CD4-positive, alpha-beta T cell treated with Interleukin-2 at 100 ng/mL for 4 hours (primary cell): ENCODE results near the gene FLT1.

ENCODE experiments used
- DNase-seq: peaks from one replicate; pipeline ENCODE4 v3.0.0-alpha.2; 2020; ENCODE audit warnings: low spot score

The FLT1 gene

DNA sequence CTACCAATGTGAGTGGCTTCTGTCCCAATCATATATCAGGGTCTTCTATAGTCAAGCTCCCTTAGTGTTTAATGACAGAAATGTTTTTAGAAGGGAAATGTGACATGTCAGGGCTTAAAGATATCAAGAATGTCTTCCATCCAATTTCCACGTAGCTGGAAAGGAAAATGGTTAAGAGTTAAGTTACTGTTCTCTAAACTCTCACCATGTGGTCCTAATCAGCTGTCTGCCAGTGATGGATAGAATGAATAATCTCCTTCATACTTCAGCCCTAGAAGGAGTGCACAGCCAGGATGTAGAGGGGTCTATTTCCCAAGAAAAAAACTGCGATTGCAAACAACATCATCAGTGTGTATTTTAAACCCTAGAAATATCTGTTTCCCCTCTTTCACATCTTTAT lies 36.3 kb downstream of the FLT1 start:
- no peak for DNase-seq

DNA sequence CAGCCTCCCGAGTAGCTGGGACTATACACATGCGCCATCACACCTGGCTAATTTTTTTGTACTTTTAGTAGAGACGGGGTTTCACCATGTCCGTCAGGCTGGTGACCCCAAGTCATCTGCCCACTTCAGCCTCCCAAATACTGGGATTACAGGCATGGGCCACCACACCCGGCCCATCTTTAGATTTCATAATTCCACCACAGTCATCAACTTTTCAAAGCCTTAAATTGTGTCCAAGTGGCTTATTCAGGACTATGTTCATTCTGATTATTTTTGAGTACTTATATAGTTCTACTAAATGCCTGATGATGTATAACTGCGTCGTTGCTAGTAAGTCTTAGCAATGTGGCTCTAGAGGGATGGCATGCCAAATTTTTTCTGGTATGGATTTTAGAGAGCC lies 36.9 kb downstream of the FLT1 start:
- DNase-seq, result no peak

DNA sequence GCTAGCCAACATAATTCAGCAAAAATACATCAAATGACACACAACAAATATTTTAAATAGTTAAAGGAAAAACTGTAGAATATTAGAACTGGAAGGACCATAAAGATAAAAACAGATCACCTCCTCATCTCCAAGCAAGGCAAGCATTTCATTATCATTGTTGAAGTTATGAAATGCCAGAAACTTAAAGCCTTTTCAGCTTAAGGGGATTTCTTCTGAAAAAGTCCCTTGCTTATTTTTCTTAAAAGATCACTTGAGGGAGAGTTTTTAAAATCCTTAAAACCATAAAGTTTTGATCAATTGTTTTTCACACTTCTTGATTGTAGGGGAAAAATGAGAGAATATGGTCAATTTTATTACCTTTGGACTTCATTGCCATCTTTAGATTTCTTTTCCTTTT lies 37.4 kb downstream of the FLT1 start:
- no peak for DNase-seq

DNA sequence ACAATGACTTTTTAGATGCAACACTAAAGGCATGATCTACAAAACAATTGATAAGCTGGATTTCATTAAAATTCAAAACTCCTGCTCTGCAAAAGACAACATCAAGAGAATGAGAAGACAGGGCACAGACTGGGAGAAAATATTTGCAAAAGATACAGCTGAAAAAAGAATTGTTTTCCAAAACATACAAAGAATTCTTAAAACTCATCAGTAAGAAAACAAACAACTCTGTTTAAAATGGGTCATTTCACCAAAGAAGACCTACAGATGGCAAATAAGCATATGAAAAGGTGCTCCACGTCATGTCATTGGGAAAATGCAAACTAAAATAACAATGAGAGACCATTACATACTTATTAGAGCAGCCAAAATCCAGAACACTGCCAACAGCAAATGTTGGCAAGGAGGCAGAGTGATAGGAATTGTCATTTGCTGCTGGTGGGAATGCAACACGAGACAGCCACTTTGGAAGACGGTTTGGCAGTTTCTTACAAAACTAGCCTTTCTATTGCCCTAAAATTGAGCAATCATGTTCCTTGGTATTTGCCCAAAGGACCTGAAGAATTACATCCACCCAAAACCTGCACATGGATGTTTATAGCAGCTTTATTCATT lies 39.2 kb downstream of the FLT1 start:
- DNase-seq, result no peak

DNA sequence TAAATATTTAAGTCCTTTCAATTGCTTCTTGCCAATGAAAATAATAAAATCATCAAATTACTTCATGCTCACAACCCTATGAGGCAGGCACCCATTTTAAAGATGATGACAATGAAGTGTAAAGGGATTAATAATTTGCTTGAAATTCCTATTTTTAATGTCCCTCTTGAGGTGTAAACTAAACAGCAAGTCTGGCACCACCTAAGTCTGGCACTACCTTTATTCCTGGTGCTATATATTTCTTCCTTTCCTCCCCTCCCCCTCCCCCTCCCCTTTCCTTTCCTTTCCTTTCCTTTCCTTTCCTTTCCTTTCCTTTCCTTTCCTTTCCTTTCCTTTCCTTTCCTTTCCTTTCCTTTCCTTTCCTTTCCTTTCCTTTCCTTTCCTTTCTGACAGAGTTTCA lies 42.2 kb downstream of the FLT1 start:
- DNase-seq, result no peak

DNA sequence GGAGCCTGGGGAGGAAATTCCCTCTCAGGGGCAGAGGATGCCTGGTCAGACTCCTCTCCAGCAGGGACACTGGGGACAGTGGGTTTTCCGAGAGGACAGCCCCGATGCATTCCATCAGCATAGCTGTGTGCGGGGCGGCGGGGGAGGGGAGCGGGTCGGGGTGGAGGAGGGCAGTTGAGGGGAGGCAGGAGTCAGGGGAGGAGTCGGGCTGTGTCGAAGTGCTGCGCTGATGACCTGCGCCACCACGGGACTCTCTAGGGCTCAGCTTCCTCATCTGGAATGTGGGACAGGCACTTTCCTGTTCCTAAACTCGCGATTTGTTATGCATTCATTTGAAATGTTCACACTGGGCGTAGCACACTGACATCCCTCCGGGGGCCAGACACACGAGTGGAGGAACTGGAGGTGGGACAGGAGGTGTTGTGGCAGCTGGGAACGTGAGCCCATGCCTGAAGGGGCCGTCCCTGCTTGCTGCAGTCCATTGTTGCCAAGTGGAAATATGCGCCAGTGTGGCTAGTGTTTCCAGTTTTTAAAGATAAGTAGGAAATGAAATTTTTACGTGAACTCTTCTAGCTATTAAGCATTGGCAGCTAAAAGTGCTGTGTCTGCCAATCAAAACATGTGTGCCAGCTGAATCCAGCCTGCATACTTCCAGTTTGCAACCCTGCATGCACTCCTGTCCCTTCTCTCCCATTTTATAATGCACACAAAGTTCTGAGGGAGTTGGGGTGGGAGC lies 43.3 kb downstream of the FLT1 start:
- no peak for DNase-seq

DNA sequence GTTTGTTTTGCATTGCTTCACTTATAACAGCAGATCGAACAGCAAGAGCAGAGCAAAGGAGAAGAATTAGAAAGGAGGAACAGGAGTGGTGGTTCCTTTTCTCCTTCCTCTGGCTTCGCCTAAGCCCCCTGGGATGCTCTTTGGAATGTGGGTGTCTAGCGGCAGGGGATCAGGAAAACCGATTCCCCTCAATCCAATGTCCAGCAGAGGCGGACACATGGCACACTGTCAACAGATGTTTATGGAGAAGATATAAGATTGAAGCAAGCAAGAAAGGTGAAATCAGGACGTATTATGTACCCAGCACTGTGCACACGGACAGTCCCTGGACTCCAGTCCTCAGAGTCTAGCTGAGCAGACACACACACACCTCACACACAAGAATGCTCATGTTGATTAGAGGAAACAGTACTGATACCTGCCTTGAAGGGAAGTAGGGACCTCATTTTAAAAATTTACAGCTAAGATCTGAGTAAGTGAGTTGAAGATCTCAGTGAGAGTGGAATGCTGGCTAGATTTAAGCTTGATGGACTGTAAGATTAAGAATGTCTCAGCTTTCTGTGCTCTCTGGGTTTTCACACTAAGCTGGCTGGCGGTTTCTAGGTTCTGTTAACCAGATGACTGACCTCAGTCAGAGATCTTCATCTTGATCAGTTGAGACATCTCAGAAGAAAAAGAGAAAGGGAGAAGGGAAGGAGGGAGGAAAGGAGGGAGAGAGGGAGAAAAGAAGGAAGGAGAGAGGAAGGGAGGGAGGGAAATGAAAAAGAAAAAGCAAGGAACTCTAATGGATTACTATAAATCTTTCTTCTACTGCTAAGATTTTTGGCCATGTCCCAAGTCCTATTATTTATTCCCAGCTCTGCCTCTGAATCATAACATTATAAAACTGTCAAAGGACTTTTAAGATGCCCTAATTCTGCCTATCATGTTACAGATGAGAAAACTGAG lies 44.8 kb downstream of the FLT1 start:
- no peak for DNase-seq

DNA sequence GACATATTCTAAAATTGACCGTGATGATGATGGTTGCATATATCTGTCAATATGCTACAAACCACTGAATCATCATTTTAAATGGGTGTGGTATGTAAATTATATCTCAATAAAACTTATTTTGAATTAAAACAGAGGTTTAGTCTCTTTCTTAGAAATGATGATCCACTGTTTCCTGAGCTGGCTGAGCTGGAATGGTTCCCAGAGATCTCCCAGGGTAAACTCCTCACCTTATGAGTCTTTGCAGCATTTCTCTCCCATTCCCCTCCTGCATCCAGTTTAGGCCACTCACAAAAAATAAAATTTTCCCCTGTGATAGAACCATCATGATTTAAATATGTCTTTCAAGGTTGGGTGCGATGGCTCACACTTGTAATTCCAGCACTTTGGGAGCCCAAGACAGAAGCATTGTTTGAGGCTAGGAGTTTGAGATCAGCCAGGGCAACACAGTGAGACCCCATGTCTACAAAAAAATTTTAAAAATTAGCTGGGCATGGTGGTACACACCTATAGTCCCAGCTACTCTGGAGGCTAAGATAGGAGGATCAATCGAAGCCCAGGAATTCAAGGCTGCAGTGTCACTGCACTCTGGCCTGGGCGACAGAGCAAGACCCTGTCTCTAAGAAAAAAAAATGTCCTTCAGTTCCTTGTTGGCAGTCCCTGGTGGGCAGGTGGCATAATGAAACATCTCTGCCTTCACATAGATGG lies 46.1 kb downstream of the FLT1 start:
- DNase-seq, result no peak

DNA sequence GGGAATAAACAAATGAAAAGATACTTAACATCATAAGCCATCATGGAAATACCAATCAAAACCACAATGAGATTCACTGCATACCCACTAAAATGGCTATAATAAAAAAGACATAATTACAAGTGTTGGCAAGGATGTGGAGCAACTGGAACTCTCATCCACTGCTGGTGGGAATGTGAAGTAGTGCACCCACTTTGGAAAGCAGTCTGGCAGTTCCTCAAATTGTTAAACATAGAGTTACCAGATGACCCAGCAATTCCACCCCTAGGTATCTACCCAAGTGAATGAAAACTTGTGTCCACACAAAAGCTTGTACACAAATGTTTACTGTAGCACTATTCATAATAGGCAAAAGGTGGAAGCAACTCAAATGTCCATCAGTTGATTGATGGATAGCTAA lies 46.9 kb downstream of the FLT1 start:
- DNase-seq, result no peak

DNA sequence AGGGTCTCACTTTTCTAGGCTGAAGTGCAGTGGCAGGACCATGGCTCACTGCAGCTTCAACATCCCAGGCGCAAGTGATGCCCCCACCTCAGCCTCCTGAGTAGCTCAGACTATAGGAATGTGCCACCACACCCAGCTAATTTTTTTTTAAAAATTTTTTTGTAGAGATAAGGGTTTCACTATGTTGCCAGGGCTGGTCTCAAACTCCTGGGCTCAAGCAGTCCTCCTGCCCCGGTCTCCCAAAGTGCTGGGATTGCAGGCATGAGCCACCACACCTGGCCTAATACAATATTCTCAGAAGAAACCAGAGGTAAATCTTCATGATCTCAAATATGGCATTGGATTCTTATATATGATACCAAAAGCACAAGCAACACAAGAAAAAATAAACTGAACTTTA lies 47.7 kb downstream of the FLT1 start:
- no peak for DNase-seq

DNA sequence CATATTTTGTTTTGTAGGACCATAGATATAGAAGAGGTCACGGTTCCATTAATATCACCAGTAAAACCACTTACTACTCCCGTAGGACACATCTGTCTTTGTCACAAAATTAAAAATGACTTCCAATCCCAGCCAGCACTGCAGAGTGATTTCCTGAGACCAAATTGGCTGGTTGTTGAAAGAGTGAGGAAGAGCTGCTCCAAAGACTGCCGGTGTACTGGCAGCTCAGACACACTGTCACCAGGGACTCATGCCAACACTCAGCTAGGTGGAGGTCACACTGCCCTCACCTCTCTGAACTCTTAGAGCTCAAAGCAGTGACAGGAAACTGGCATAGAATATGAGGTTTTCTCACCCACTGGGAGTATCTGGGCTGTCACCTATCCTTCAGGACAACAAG lies 52.1 kb downstream of the FLT1 start:
- no peak for DNase-seq

DNA sequence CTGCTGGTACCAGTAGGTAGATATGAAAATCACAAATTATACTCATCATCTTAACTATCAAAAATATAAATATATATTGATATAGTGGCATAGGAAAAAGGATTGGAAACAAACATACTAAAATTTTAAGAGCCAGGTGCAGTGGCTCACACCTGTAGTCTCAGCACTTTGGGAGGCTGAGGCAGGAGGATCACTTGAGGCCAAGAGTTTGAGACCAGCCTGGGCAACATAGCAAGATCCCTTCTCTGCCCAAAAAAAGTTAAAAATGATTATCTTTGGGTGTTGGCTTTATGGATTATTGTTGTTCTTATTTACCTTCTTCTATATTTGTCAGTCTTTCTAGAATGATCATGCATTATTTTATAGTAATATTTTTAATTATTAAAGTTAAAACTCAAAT lies 53.4 kb downstream of the FLT1 start:
- DNase-seq, result no peak

DNA sequence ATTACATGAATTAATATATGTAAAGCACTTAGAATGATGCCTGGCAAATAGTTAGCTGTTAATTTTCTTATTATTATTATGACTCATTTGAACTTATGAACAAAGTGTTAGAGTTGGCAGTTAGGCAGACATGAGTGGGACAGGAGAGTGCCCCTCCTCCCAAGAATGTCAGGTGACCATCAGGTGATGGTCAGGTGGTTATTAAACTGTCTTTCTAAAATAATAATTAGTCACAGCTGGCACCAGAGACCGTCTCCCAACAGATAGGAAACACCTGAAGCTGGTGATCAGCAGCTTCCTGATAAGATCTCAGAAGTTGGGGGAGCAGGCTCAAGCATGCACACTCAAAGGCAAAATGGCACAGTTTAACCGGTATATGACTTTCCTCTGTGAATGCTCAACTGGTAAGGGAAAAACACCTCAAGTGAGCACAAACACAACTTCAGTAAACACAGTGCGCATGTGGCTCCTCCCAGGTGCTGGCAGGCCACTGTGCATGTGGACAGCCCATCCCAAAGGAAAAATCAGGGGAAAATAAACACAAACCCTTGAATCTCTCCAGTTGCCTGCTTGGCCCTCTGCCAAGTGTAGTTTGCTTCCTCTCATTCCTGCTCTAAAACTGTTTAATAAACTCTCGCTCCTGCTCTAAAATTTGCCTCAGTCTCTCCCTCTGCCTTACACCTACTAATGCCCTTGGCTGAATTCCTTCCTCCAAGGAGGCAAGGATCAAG lies 54.0 kb downstream of the FLT1 start:
- DNase-seq, result no peak

DNA sequence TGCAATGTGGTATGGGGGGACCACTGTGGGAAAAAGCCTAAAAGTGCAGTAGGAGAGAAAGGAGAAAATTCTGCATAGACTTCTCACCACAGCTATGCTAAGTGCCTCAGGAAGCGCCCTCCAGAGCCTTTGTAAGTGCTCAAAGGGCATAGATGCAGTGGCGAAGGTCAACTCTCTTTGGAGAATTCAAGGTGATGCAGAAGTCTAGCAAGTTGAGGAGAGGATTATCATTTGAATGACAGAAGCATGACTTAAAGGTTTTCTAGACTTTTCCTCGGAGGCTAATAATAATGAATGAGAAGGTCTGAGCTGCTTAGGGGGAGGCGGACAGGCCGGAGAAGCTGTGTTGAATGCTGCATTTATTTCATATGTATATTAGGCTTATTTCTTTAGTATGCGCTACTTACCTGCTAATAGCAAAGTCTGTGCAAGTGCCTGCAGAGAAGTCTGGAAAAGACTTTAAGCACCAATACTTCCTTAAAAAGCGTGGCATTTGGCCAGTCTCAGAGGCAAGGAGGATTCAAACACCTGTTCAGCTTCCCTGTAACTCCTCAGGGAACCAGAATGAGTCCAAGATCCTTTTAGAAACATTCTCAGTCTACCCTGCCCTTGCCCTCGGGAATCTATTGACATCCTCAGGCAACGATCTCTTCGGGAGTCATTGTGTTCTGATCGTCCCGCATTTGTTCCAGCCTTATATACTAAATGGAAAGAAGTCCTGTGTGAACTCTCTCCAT lies 56.2 kb downstream of the FLT1 start:
- no peak for DNase-seq

DNA sequence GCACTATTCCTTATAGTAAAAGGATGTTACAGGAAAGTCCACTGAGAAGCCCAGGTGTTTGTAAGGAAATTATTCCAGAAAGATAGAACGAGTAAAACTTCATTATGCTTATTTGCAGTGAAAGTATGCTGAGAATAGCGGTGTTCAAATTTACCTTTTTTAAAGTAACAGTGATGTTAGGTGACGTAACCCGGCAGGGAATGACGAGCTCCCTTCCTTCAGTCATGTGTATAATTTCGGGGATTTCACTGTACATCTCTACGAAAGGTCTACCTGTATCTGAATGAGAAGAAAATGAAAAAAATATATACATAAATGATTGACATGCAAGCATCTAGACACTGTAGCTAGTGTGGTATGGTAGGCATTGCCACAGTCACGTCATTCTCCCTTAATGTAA lies 56.9 kb downstream of the FLT1 start:
- DNase-seq, result no peak

DNA sequence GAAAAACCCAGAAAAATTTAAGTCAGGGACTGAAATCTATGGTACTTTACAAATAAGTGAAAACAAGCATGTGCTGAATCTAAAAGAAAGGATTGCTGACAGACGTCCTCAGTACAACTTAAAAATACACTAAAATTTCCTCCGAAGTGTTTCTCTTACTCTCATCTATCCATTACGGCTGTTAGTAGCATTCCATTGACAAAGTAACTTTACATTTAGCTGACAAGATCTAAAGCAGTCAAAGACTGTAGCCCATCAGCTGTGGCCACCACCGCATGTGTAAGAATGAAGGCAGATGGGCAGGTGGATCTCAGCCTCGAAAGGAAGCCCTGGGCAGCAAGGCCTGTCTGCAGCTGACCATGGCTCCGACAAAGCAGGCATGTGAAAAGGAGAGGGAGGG lies 59.0 kb downstream of the FLT1 start:
- DNase-seq, result no peak

DNA sequence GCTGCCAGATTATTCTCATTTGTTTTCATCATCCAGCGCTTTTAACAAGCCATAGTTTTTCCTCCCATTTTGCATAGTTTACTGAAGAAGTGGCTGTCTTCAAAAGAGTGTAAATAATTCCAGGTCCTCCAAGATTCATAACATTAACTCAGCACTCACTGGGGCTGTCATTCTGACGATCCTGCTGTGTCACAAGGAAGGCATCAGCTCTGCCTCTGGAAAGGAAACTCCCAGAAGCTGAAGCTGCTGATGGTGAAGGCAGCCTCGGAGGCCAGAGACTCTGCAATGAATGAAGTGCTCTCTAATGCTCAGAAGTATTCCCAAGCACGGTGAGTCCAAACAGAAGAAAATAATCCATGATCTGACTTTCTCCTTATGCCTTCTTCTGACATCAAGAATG lies 60.0 kb downstream of the FLT1 start:
- DNase-seq, result no peak

DNA sequence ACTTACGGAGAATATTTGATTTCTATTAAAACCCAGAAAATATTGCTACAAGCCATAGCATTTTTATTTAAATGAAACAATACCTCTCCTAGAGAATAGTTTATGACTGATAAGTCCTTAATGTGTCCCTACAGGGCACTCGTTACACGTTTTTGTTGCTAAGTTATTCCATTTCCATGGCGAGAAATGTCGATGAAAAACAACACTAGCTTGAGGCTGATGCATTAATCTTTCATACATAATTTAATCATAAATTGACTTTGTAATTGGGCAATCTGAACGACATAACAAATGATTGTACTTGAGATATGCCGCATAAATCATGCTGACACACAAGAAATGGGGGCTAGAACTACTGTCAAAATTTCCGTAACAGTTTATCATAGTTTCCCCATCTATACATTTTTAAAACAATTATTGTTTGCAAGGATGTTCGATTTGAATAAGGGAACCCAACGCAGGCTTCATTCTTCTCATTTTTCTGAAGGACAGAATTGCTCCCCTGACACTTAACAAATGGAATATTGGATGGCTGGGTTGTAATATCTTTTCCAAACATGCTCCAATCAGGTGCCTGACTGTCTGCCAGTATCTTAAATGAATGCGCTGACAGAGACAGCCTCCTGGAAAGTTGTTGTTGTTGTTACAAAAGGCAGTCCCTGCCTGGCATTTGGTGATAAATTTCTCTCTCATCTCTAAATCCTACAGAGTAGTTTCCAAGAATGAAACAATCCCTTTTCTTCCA lies 61.9 kb downstream of the FLT1 start:
- DNase-seq, result no peak

DNA sequence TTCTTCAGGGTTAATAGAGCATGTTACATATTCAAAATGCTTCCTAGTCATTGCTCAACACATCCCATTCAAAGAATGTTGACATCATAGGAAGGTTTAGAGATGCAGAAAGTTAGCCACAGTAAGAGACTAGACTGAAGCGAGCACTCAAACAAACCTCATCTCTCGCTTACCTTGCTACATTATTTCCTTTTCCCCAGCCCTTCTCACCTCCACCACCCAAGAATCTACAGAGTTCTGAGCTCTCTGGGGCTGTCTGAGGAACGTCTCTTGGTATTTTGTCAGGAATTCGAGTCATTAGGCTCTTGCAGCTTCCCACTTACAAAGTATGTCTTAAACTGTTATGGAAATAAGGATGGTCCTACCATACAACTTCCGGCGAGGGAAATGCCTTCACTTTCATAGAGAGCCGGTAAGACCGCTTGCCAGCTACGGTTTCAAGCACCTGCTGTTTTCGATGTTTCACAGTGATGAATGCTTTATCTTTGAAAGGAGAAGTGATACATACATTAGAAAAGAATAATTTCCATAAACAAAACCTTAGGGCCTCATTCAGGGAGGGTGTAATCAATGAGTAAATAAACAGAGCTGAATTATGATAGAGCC lies 65.1 kb downstream of the FLT1 start:
- DNase-seq, result no peak

DNA sequence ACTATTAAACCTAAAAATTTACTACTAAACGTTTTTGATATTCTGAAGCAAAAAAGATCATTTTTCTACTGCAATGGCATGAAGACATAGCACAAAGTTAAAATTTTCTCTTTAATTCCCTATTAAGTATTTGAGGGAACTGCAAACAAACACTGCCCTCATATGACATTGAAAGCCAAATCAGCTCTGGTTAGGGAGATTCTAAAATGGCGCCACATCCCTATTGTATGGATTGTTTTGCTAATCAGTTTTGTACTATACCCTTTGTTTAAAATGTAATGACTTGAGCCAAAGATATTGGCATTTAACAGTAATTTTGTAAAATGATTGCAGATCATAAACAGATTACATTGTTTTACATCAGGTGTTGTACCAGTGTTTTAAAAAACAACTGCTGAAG lies 65.8 kb downstream of the FLT1 start:
- DNase-seq, result no peak
